Keratinocyte (primary cell): ENCODE results near the gene PLPP3. TPM values are rescaled to one million over a fixed set of nuclear protein-coding genes. Genes with fewer than 3 reads are reported as not detected.

Experiments used
- DNase-seq: peaks from one replicate; pipeline ENCODE4 v3.0.0-alpha.2; 2011; ENCODE audit warnings: low read depth, missing footprints, low spot score
- FAIRE-seq: peaks from 2 replicates; lab custom pipeline; 2011; peaks lifted over from hg19 to GRCh38; lab: Jason Lieb, UNC
- H2AFZ ChIP-seq: 2 replicates; pipeline ENCODE4 v1.6.0; 2012; ENCODE audit warnings: low read length, control low read depth, inconsistent platforms; ENCODE audit not compliant: control insufficient read depth
- H3K27ac ChIP-seq: 2 replicates; pipeline ENCODE4 v1.5.1; 2011; ENCODE audit warnings: low read length; ENCODE audit not compliant: control insufficient read depth, insufficient read depth
- H3K27me3 ChIP-seq: 3 replicates; pipeline ENCODE4 v1.6.0; 2011; ENCODE audit warnings: low read length; ENCODE audit not compliant: control insufficient read depth, insufficient read depth; ENCODE audit errors: extremely low read depth
- H3K36me3 ChIP-seq, 2 experiments: 2 replicates in 1 of 2; 3 replicates in 1 of 2; pipeline ENCODE4 v1.5.1; 2011; ENCODE audit warnings: low read length in 2 of 2, mild to moderate bottlenecking in 1 of 2; ENCODE audit not compliant: control insufficient read depth in 2 of 2, insufficient read depth in 2 of 2; ENCODE audit errors: extremely low read depth in 1 of 2
- H3K4me1 ChIP-seq: 3 replicates; pipeline ENCODE4 v1.5.1; 2011; ENCODE audit warnings: low read length; ENCODE audit not compliant: control insufficient read depth, insufficient read depth; ENCODE audit errors: extremely low read depth
- H3K4me2 ChIP-seq: 3 replicates; pipeline ENCODE4 v1.6.0; 2011; ENCODE audit warnings: low read depth, low read length; ENCODE audit not compliant: control insufficient read depth, insufficient read depth; ENCODE audit errors: extremely low read depth
- H3K4me3 ChIP-seq, 3 experiments: fragments of 200-600 bp in 1 of 3; sonication (generic) in 1 of 3; 2 replicates in 2 of 3; 3 replicates in 1 of 3; pipeline ENCODE4 v1.5.1; 2011 to 2016; ENCODE audit warnings: low read length in 3 of 3, mild to moderate bottlenecking in 3 of 3, control low read depth in 2 of 3, inconsistent platforms in 1 of 3, low read depth in 1 of 3, mixed read lengths in 1 of 3, mixed run types in 1 of 3, moderate library complexity in 1 of 3; ENCODE audit not compliant: control insufficient read depth in 2 of 3, insufficient read depth in 2 of 3; ENCODE audit errors: extremely low read depth in 1 of 3
- H3K79me2 ChIP-seq: 2 replicates; pipeline ENCODE4 v1.6.0; 2012; ENCODE audit warnings: low read length; ENCODE audit not compliant: control insufficient read depth, insufficient read depth
- H3K9ac ChIP-seq: 3 replicates; pipeline ENCODE4 v1.6.0; 2011; ENCODE audit warnings: low read length; ENCODE audit not compliant: control insufficient read depth, insufficient read depth; ENCODE audit errors: extremely low read depth
- H3K9me1 ChIP-seq: 3 replicates; pipeline ENCODE4 v1.6.0; 2011; ENCODE audit warnings: low read length; ENCODE audit not compliant: control insufficient read depth, insufficient read depth; ENCODE audit errors: extremely low read depth
- H3K9me3 ChIP-seq: 2 replicates; pipeline ENCODE4 v1.5.1; 2012; ENCODE audit warnings: low read depth, low read length; ENCODE audit not compliant: control insufficient read depth
- H4K20me1 ChIP-seq: 3 replicates; pipeline ENCODE4 v1.6.0; 2011; ENCODE audit warnings: low read length; ENCODE audit not compliant: control insufficient read depth, insufficient read depth; ENCODE audit errors: extremely low read depth
- CTCF ChIP-seq, 3 experiments: IDR thresholded peaks in 1 of 3; conservative IDR thresholded peaks in 1 of 3; optimal IDR thresholded peaks in 1 of 3; 2 replicates in 2 of 3; 3 replicates in 1 of 3; pipeline versions ENCODE3 to v1.5.1; 2011; ENCODE audit warnings: low read length in 3 of 3, mild to moderate bottlenecking in 3 of 3, moderate library complexity in 2 of 3, control low read depth in 1 of 3, inconsistent platforms in 1 of 3; ENCODE audit not compliant: insufficient read depth in 2 of 3; ENCODE audit errors: extremely low read depth in 1 of 3
- EZH2 ChIP-seq: IDR thresholded peaks from one replicate; pipeline ENCODE4 v1.6.1; 2012; ENCODE audit warnings: inconsistent platforms, mild to moderate bottlenecking, low read length, moderate library complexity
- dilution Hi-C: fragments of 300-500 bp; cut with MboI; formaldehyde crosslinking; loops from one replicate; pipeline ENCODE4 v1.7.0; 2020; ENCODE audit warnings: low sequenced_read_pairs; ENCODE audit not compliant: extremely low pct_ligation_motif_present
- polyA plus RNA-seq, 5 experiments: library from polyadenylated mRNA; depleted of rRNA in 3 of 5; stranded (reverse) in 3 of 5; stranded (forward) in 1 of 5; unstranded in 1 of 5; fragments of >200 nt; gene quantifications; 1 replicate in 1 of 5; 2 replicates in 3 of 5; 3 replicates in 1 of 5; pipeline versions ENCODE4 v1.2.1 to v1.2.3, GENCODE V29; 2011 to 2012; ENCODE audit warnings: missing spikeins in 2 of 5, low read depth in 1 of 5, low replicate concordance in 1 of 5

Gene PLPP3
- polyA plus RNA-seq, 1 donor (not counting 4 experiments of a cell fraction or from before 2014, with no cell fraction given), result 4.0 TPM

GRCh38 chr1:56515898-56516538, 63.3 kb downstream of the PLPP3 start:
- dilution Hi-C loops, result no loop called here
- Histone ChIP-seq H4K20me1 (no peaks in the 10 kb centered on the region), H3K36me3 (no peaks in the 10 kb centered on the region), H3K4me3 (peak overlapping the region in 2 of 3 experiments; percentile 9 to 17), H3K27ac (peak overlapping the region; percentile 67), H3K9me1 (no peaks in the 10 kb centered on the region), H3K79me2 (no peaks in the 10 kb centered on the region), H3K9ac (peak overlapping the region; percentile 48), H3K4me1 (peaks cover 20% of the 10 kb centered on the region), H3K27me3 (no peaks in the 10 kb centered on the region), H2AFZ (peak overlapping the region; percentile 45), H3K9me3 (no peaks in the 10 kb centered on the region), H3K4me2 (peak overlapping the region; percentile 69)
- no peak for DNase-seq
- FAIRE-seq, result peak; percentile 9
- TF ChIP-seq EZH2 (no peak), CTCF (optimal IDR thresholded peaks at IDR 0.05 in 1 of 3, IDR thresholded peaks at IDR 0.05 in 1 of 3, conservative IDR thresholded peaks at IDR 0.05 in 1 of 3; ENCODE audit: extremely low read depth in 1 of 3, insufficient read depth in 2 of 3, low read length in 3 of 3) (no peak)

DNA sequence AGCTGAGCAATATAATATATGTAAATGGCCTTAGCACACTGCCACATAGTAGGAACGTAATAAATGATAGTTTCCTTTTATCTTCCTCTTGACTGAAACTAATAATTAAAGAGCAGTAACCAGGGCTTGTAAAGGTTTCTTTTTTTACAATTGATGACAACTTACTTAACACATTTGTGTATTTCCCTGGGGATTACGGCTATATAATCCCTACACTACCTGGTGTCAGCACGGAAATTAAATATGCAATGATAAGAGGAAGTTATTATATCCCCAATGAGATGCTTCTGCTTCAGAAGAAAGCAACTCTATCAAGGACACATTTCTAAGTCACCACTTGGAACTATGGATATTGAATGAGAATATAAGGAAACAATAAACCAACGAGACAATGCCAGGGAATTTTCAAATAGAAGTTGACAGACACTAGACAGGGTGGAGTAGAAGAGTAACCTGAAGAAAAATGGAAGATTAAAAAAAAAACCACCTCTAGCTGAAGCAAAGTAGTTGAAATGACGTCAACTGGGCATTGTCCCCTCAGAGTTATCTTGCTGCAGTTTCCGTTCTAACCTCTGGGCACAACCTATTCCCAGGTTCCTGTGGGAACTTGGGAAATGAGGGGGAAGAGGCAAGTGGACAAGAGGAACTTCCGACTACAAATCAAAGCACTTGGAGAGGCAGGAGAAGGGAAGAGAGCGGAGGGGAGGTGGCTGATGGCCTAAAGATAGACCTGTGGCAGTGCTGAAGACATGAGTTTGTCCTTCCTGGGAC, 66.5 kb downstream of the PLPP3 start:
- no peak overlapping the region for H3K27ac ChIP-seq
- no peak overlapping the region for H3K9ac ChIP-seq
- H4K20me1 ChIP-seq, result no peaks in the 10 kb centered on the region
- H3K9me3 ChIP-seq, result no peaks in the 10 kb centered on the region
- FAIRE-seq (no peak), DNase-seq (no peak)
- no peak overlapping the region for H3K4me2 ChIP-seq
- H3K79me2 ChIP-seq, result no peaks in the 10 kb centered on the region
- TF ChIP-seq EZH2 (no peak), CTCF (optimal IDR thresholded peaks at IDR 0.05 in 1 of 3, IDR thresholded peaks at IDR 0.05 in 1 of 3, conservative IDR thresholded peaks at IDR 0.05 in 1 of 3; ENCODE audit: extremely low read depth in 1 of 3, insufficient read depth in 2 of 3, low read length in 3 of 3) (no peak)
- no peak overlapping the region for H2AFZ ChIP-seq
- dilution Hi-C loops, result no loop called here
- H3K4me1 ChIP-seq, result peaks cover 34% of the 10 kb centered on the region
- H3K9me1 ChIP-seq, result no peaks in the 10 kb centered on the region
- H3K4me3 ChIP-seq, result no peak overlapping the region
- no peaks in the 10 kb centered on the region for H3K27me3 ChIP-seq
- no peaks in the 10 kb centered on the region for H3K36me3 ChIP-seq
